Astrocyte (in vitro differentiated cells and primary cell): ENCODE measurements around the gene ACACB.

ENCODE experiments used
- CTCF ChIP-seq: IDR thresholded peaks from 2 replicates; pipeline ENCODE4 v1.5.1; 2011; ENCODE audit warnings: low read depth, mild to moderate bottlenecking, inconsistent platforms, low read length, moderate library complexity; ENCODE audit not compliant: insufficient read depth
- EZH2 ChIP-seq: IDR thresholded peaks from 2 replicates; pipeline ENCODE4 v1.6.1; 2012; ENCODE audit warnings: mild to moderate bottlenecking, low read length, inconsistent platforms; ENCODE audit not compliant: insufficient read depth

GRCh38 chr12:109127533-109128242 lies 11.3 kb downstream of the ACACB start:
- no peak for TF ChIP-seq CTCF
- TF ChIP-seq EZH2, result no peak
